SK-N-SH treated with all-trans-retinoic acid at 6 μM for 48 hours (cell line): ENCODE measurements around the gene GARNL3.

Source experiments
- ATAC-seq: fragments of 200-7000 bp; cut with Tn5 transposase; 3 replicates; pipeline ENCODE4 v1.9.1; 2020; ENCODE audit warnings: mild to moderate bottlenecking, moderate library complexity
- ARNTL ChIP-seq: fragments of 450-650 bp; formaldehyde crosslinking; IDR thresholded peaks from 2 replicates; pipeline ENCODE4 v1.5.0; 2020; ENCODE audit warnings: low read depth, mild to moderate bottlenecking, moderate library complexity, borderline replicate concordance
- BACH2 ChIP-seq: fragments of 250-450 bp; sonication (Bioruptor Pico); IDR thresholded peaks from 2 replicates; pipeline ENCODE4 v1.9.0; 2021; ENCODE audit warnings: mild to moderate bottlenecking, borderline replicate concordance
- CSDC2 ChIP-seq: fragments of 250-450 bp; sonication (Bioruptor Pico); IDR thresholded peaks from 2 replicates; pipeline ENCODE4 v1.5.0; 2020; ENCODE audit warnings: mild to moderate bottlenecking, moderate library complexity
- ESRRG ChIP-seq: fragments of 250-450 bp; sonication (Bioruptor Pico); IDR thresholded peaks from 2 replicates; pipeline ENCODE4 v1.6.1; 2021; ENCODE audit warnings: mild to moderate bottlenecking
- OSR1 ChIP-seq: fragments of 250-450 bp; sonication (Bioruptor Pico); IDR thresholded peaks from 2 replicates; pipeline ENCODE4 v1.8.0; 2022; ENCODE audit warnings: moderate library complexity, mild to moderate bottlenecking, inconsistent platforms
- PPARA ChIP-seq: fragments of 250-450 bp; sonication (Bioruptor Pico); IDR thresholded peaks from 2 replicates; pipeline ENCODE4 v1.5.0; 2020; ENCODE audit warnings: mild to moderate bottlenecking, borderline replicate concordance
- SNAI2 ChIP-seq: fragments of 250-450 bp; sonication (Bioruptor Pico); IDR thresholded peaks from 2 replicates; pipeline ENCODE4 v1.5.0; 2020; ENCODE audit warnings: mild to moderate bottlenecking, moderate library complexity
- TCF4 ChIP-seq: fragments of 250-450 bp; sonication (Bioruptor Pico); IDR thresholded peaks from 2 replicates; pipeline ENCODE4 v1.8.0; 2021; ENCODE audit warnings: mild to moderate bottlenecking, moderate library complexity, borderline replicate concordance
- ZC3H10 ChIP-seq: fragments of 250-450 bp; sonication (Bioruptor Pico); IDR thresholded peaks from 2 replicates; pipeline ENCODE4 v1.5.1; 2021; ENCODE audit warnings: mild to moderate bottlenecking, moderate library complexity
- ZFP3 ChIP-seq: fragments of 250-450 bp; sonication (Bioruptor Pico); IDR thresholded peaks from 2 replicates; pipeline ENCODE4 v1.5.0; 2020; ENCODE audit warnings: mild to moderate bottlenecking, moderate library complexity
- ZNF565 ChIP-seq: fragments of 450-650 bp; formaldehyde crosslinking; conservative IDR thresholded peaks from 2 replicates; pipeline ENCODE4 v1.5.0; 2020; ENCODE audit warnings: low read depth, mild to moderate bottlenecking, moderate library complexity
- ZNF70 ChIP-seq: fragments of 450-650 bp; formaldehyde crosslinking; IDR thresholded peaks from 2 replicates; pipeline ENCODE4 v1.5.0; 2020; ENCODE audit warnings: mild to moderate bottlenecking, moderate library complexity
- TF ChIP-seq, protein P1 (sequence below): fragments of 250-450 bp; sonication (Bioruptor Pico); IDR thresholded peaks from 2 replicates; pipeline ENCODE4 v1.5.1; 2020; ENCODE audit warnings: low read depth, mild to moderate bottlenecking, moderate library complexity
- TF ChIP-seq, protein P2 (sequence below): fragments of 250-450 bp; sonication (Bioruptor Pico); IDR thresholded peaks from 2 replicates; pipeline ENCODE4 v1.5.0; 2020; ENCODE audit warnings: mild to moderate bottlenecking, moderate library complexity
- TF ChIP-seq, protein P3 (sequence below): fragments of 250-450 bp; sonication (Bioruptor Pico); IDR thresholded peaks from 2 replicates; pipeline ENCODE4 v1.5.1; 2021; ENCODE audit warnings: mild to moderate bottlenecking, moderate library complexity
- TF ChIP-seq, protein P4 (sequence below): fragments of 250-450 bp; sonication (Bioruptor Pico); IDR thresholded peaks from 2 replicates; pipeline ENCODE4 v1.8.0; 2021; ENCODE audit warnings: low read depth, mild to moderate bottlenecking, moderate library complexity, borderline replicate concordance

GARNL3 gene

DNA sequence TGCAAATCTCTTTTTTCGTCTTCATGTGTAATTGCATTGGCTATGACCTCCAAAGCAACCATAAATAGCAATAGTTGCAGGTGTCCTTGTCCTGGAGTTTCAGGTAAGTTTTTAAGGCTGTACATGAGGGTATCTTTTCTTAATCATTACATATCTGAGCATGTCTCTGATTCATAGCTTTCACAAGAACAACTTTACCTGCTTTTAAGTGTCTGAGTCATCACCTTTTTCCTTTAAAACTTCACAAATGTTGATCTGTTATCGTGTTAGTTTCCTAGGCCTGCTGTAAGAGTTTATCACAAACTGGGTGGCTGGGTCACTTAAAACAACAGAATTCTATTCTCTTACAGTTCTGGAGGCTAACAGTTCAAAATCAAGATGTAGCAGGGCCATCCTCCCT, 13.8 kb downstream of the GARNL3 start:
- TF ChIP-seq, protein P1, sequence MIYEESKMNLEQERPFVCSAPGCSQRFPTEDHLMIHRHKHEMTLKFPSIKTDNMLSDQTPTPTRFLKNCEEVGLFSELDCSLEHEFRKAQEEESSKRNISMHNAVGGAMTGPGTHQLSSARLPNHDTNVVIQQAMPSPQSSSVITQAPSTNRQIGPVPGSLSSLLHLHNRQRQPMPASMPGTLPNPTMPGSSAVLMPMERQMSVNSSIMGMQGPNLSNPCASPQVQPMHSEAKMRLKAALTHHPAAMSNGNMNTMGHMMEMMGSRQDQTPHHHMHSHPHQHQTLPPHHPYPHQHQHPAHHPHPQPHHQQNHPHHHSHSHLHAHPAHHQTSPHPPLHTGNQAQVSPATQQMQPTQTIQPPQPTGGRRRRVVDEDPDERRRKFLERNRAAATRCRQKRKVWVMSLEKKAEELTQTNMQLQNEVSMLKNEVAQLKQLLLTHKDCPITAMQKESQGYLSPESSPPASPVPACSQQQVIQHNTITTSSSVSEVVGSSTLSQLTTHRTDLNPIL (CRISPR knock-in tag): no peak
- TF ChIP-seq ZNF565 (CRISPR knock-in tag): no peak
- TF ChIP-seq BACH2 (CRISPR knock-in tag): no peak
- TF ChIP-seq SNAI2 (CRISPR knock-in tag): no peak
- TF ChIP-seq, protein P2, sequence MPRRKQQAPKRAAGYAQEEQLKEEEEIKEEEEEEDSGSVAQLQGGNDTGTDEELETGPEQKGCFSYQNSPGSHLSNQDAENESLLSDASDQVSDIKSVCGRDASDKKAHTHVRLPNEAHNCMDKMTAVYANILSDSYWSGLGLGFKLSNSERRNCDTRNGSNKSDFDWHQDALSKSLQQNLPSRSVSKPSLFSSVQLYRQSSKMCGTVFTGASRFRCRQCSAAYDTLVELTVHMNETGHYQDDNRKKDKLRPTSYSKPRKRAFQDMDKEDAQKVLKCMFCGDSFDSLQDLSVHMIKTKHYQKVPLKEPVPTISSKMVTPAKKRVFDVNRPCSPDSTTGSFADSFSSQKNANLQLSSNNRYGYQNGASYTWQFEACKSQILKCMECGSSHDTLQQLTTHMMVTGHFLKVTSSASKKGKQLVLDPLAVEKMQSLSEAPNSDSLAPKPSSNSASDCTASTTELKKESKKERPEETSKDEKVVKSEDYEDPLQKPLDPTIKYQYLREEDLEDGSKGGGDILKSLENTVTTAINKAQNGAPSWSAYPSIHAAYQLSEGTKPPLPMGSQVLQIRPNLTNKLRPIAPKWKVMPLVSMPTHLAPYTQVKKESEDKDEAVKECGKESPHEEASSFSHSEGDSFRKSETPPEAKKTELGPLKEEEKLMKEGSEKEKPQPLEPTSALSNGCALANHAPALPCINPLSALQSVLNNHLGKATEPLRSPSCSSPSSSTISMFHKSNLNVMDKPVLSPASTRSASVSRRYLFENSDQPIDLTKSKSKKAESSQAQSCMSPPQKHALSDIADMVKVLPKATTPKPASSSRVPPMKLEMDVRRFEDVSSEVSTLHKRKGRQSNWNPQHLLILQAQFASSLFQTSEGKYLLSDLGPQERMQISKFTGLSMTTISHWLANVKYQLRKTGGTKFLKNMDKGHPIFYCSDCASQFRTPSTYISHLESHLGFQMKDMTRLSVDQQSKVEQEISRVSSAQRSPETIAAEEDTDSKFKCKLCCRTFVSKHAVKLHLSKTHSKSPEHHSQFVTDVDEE (CRISPR knock-in tag): no peak
- TF ChIP-seq ZNF70 (CRISPR knock-in tag): no peak
- TF ChIP-seq, protein P3, sequence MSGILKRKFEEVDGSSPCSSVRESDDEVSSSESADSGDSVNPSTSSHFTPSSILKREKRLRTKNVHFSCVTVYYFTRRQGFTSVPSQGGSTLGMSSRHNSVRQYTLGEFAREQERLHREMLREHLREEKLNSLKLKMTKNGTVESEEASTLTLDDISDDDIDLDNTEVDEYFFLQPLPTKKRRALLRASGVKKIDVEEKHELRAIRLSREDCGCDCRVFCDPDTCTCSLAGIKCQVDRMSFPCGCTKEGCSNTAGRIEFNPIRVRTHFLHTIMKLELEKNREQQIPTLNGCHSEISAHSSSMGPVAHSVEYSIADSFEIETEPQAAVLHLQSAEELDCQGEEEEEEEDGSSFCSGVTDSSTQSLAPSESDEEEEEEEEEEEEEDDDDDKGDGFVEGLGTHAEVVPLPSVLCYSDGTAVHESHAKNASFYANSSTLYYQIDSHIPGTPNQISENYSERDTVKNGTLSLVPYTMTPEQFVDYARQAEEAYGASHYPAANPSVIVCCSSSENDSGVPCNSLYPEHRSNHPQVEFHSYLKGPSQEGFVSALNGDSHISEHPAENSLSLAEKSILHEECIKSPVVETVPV (CRISPR knock-in tag): no peak
- no peak for TF ChIP-seq TCF4
- ATAC-seq: no peak

DNA sequence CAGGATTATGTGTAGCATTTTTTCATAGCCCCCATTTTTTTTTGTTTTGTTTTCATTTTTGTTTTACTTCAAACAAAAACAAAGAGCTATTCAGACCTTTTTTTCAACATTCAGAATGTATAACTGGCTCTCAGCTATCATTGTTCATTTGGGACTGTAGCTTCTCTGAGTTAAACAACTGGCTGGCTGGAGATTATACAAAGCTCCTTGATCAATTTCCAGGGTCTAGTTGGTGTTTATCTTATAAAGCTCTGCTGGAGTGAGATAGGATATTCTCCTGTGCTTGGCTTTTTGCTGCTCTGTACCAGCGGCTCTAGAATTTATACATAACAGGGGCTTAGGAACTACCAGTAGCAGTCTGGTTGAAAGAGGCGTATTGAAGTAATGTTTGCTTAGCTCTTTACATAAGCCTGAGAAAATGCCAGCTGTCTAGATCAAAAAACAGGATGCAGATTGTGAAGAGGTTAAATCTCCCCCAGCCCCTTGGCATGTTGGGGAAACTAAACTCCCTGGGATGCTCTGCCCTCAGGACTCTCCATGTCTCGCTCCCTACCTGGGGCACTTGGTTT, 15.2 kb downstream of the GARNL3 start:
- ATAC-seq: no peak
- TF ChIP-seq ZFP3: no peak

DNA sequence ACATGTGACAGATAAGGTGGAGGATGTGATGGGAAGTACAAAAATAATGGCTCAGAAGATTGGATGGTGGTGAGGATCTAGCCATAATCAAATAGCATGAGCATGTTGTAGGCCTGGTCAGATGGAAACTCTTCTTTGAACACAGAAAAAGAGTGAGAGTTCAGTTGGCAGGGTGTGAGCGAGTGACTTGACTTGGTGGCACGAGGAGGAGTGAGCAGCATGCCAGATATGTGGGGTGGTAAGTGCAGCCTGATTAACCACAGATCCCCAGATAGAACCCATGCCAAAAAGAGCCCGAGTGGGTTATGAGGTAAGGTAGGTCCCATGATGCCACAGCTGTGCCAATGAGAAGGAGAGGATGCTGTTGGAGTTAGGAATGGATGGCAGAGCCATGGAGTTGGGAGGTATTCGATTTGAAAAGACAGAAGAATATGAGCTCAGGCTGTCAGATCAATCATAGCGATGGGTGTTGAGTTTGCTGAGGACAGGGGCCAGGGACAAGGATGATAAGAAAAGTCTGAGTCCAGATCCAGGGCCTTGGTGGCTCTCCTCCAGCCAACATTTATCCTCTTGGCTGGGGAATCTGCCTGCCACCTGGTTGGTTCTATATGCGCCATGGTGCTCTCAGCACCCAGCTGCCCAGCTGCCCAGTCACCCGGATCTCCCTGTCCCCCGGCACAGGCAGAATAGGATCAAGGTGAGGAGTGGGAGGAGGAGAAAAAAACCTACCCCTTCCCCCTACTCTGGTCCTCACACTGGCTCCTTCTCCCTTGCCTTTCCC, 16.5 kb downstream of the GARNL3 start:
- no peak for ATAC-seq
- TF ChIP-seq SNAI2 (CRISPR knock-in tag): no peak
- no peak for TF ChIP-seq ZNF70 (CRISPR knock-in tag)
- TF ChIP-seq ZFP3: no peak
- TF ChIP-seq PPARA (CRISPR knock-in tag): no peak
- TF ChIP-seq, protein P4, sequence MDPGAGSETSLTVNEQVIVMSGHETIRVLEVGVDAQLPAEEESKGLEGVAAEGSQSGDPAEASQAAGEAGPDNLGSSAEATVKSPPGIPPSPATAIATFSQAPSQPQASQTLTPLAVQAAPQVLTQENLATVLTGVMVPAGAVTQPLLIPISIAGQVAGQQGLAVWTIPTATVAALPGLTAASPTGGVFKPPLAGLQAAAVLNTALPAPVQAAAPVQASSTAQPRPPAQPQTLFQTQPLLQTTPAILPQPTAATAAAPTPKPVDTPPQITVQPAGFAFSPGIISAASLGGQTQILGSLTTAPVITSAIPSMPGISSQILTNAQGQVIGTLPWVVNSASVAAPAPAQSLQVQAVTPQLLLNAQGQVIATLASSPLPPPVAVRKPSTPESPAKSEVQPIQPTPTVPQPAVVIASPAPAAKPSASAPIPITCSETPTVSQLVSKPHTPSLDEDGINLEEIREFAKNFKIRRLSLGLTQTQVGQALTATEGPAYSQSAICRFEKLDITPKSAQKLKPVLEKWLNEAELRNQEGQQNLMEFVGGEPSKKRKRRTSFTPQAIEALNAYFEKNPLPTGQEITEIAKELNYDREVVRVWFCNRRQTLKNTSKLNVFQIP (CRISPR knock-in tag): no peak
- TF ChIP-seq, protein P2 (CRISPR knock-in tag): no peak
- TF ChIP-seq, protein P1 (CRISPR knock-in tag): no peak
- no peak for TF ChIP-seq ARNTL (CRISPR knock-in tag)
- TF ChIP-seq ZC3H10: no peak

DNA sequence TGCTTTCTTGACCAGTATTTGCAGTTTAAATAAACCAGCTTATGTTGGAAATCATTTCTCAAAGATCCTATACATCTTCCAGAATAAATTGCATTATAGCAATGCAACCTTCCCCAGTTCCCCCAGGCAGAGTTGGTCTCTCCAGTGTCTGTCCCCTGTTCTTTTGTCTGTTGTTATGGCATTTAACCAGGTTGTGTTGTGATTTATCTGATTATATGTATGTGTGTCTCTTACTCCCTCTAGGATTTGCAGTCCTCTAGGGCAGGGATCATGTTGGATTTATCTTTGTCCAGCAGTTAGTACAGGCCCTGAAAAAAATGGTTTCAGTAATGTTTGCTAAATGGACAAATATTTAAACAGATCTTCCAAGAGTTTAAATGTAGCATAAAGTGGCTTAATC, 17.3 kb downstream of the GARNL3 start:
- TF ChIP-seq SNAI2 (CRISPR knock-in tag) (no peak), ESRRG (no peak), ZNF70 (CRISPR knock-in tag) (no peak), TCF4 (no peak), OSR1 (CRISPR knock-in tag) (no peak), BACH2 (CRISPR knock-in tag) (no peak), ZNF565 (CRISPR knock-in tag) (no peak), CSDC2 (no peak)
- TF ChIP-seq, protein P1 (CRISPR knock-in tag): no peak
- ATAC-seq: no peak; the same call in 2 of the 3 replicates
